KMS-11 (cell line): ENCODE data around the gene SOX11.

Experiments used
- H2AFZ ChIP-seq: fragments of 200-600 bp; sonication (generic); 2 replicates; pipeline ENCODE4 v1.6.1; 2016; ENCODE audit warnings: antibody characterized with exemption, mixed run types, low read depth
- H3K27ac ChIP-seq: fragments of 200-600 bp; sonication (generic); 2 replicates; pipeline ENCODE4 v1.6.1; 2016; ENCODE audit warnings: mild to moderate bottlenecking, mixed run types
- H3K27me3 ChIP-seq: fragments of 200-600 bp; sonication (generic); 2 replicates; pipeline ENCODE4 v1.6.1; 2017; ENCODE audit warnings: mild to moderate bottlenecking, low read depth, mixed run types, moderate library complexity; ENCODE audit not compliant: insufficient read depth
- H3K36me3 ChIP-seq: fragments of 200-600 bp; sonication (generic); 2 replicates; pipeline ENCODE4 v1.6.1; 2017; ENCODE audit warnings: mild to moderate bottlenecking, mixed run types; ENCODE audit not compliant: insufficient read depth
- H3K4me1 ChIP-seq: fragments of 200-600 bp; sonication (generic); 2 replicates; pipeline ENCODE4 v1.6.1; 2016; ENCODE audit warnings: mild to moderate bottlenecking, low read depth, mixed run types; ENCODE audit not compliant: poor library complexity, severe bottlenecking
- H3K4me2 ChIP-seq: fragments of 200-600 bp; sonication (generic); 2 replicates; pipeline ENCODE4 v1.7.0; 2016; ENCODE audit warnings: mild to moderate bottlenecking, mixed run types
- H3K4me3 ChIP-seq: fragments of 200-600 bp; sonication (generic); IDR thresholded peaks from 2 replicates; pipeline ENCODE4 v1.6.1; 2017; ENCODE audit warnings: low read depth, low read length, mixed read lengths; ENCODE audit not compliant: insufficient read depth
- H3K79me2 ChIP-seq: fragments of 200-600 bp; sonication (generic); 2 replicates; pipeline ENCODE4 v1.6.1; 2016; ENCODE audit warnings: low read depth, mixed run types; ENCODE audit not compliant: insufficient read depth
- H3K9ac ChIP-seq: fragments of 200-600 bp; sonication (generic); 2 replicates; pipeline ENCODE4 v1.6.1; 2016; ENCODE audit warnings: mild to moderate bottlenecking, mixed run types
- H4K20me1 ChIP-seq: fragments of 200-600 bp; sonication (generic); 2 replicates; pipeline ENCODE4 v1.6.1; 2016; ENCODE audit warnings: mild to moderate bottlenecking, mixed run types; ENCODE audit not compliant: insufficient read depth
- CTCF ChIP-seq: fragments of 200-600 bp; sonication (generic); conservative IDR thresholded peaks from 2 replicates; pipeline ENCODE4 v1.6.1; 2017; ENCODE audit warnings: low read depth, mild to moderate bottlenecking, antibody characterized with exemption, low read length, moderate library complexity, mixed read lengths

SOX11 gene

DNA sequence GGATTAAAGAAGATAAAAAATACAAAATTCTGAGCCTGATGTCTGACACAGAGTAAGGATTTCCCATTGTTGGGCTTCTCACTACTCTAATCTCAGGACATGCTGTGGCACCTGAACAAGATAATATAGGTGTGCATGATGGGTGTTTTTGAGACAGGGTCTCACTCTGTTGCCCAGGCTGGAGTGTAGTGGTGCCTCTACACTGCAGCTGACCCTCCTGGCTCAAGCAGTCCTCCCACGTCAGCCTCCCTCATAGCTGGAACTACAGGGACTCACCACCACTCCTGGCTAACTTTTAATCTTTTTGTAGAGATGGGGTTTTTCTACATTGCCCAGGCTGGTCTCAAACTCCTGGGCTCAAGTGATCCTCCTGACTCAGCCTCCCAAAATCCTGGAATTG lies 32.9 kb downstream of the SOX11 start:
- H3K27ac ChIP-seq, result no peak overlapping the region
- no peak for TF ChIP-seq CTCF

GRCh38 chr2:5725794-5726463 lies 33.7 kb downstream of the SOX11 start:
- no peaks in the 10 kb centered on the region for H3K4me1 ChIP-seq
- TF ChIP-seq CTCF, result no peak
- H3K79me2 ChIP-seq, result no peaks in the 10 kb centered on the region
- H3K4me2 ChIP-seq, result no peak overlapping the region
- no peaks in the 10 kb centered on the region for H3K36me3 ChIP-seq
- H3K27me3 ChIP-seq, result no peaks in the 10 kb centered on the region
- H4K20me1 ChIP-seq, result no peaks in the 10 kb centered on the region
- no peak overlapping the region for H3K9ac ChIP-seq
- no peak overlapping the region for H3K27ac ChIP-seq
- H3K4me3 ChIP-seq, result no peak overlapping the region
- H2AFZ ChIP-seq, result no peak overlapping the region

More for the DNA sequence above, 32.9 kb downstream of the SOX11 start:
- Histone ChIP-seq H3K4me3 (no peak overlapping the region), H3K79me2 (no peaks in the 10 kb centered on the region), H3K27me3 (no peaks in the 10 kb centered on the region), H3K9ac (no peak overlapping the region), H4K20me1 (no peaks in the 10 kb centered on the region), H3K4me1 (no peaks in the 10 kb centered on the region), H3K36me3 (no peaks in the 10 kb centered on the region), H3K4me2 (no peak overlapping the region), H2AFZ (no peak overlapping the region)

DNA sequence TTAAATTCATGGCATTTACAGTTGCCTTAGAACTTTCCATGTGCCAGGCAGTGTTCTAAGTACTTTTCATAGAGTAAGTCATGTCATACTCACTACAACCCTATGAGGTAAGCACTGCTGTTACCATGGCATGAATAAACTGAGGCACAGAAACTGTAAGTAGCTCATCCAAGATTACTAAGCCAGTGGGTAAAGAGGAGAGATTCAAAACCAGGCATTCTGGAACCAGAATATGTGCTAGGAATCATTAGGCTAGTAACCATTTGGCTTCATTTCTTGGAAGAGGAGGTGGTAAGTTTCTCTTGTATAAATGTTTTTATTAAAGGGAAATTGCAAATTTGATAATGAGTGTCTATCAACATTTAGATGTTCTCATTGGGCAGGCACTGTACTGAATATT lies 35.1 kb downstream of the SOX11 start:
- H2AFZ ChIP-seq, result no peak overlapping the region
- no peak overlapping the region for H3K4me2 ChIP-seq
- no peak overlapping the region for H3K4me3 ChIP-seq
- H3K4me1 ChIP-seq, result no peaks in the 10 kb centered on the region
- no peak overlapping the region for H3K27ac ChIP-seq
- no peak overlapping the region for H3K9ac ChIP-seq
- no peaks in the 10 kb centered on the region for H3K36me3 ChIP-seq
- TF ChIP-seq CTCF, result no peak
- no peaks in the 10 kb centered on the region for H3K79me2 ChIP-seq
- H4K20me1 ChIP-seq, result no peaks in the 10 kb centered on the region
- H3K27me3 ChIP-seq, result no peaks in the 10 kb centered on the region

DNA sequence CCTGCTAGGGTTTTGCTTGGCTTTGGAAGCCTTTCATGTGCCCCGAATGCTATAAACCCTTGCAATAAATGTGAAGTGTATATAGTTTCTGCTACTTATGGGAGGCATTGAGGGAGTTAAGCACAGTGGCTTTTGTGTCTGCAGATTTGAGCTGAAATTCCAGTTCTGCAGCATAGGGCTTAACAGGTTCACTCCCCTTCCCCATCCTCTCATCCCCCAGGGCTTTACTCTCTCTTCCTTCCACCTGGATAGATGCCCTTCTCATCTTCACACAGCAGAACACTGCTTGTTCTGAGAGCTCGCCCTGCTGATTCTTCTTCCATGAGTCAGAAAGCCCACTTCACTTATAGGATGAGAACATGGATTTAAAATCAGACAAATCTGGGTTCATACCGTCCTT lies 37.2 kb downstream of the SOX11 start:
- Histone ChIP-seq H3K4me3 (no peak overlapping the region), H3K36me3 (no peaks in the 10 kb centered on the region), H3K27ac (no peak overlapping the region), H4K20me1 (no peaks in the 10 kb centered on the region), H3K79me2 (no peaks in the 10 kb centered on the region), H3K4me1 (no peaks in the 10 kb centered on the region), H3K4me2 (no peak overlapping the region), H2AFZ (no peak overlapping the region), H3K27me3 (no peaks in the 10 kb centered on the region), H3K9ac (no peak overlapping the region)
- TF ChIP-seq CTCF, result no peak
